A375 (cell line): ENCODE data around the gene KLK12. TPM values are rescaled to one million over a fixed set of nuclear protein-coding genes. Genes with fewer than 3 reads are reported as not detected.

Experiments used
- total RNA-seq: library from RNA; depleted of rRNA; stranded (reverse); fragments of >200 nt; shearing (Covaris generic); gene quantifications from 2 replicates; pipeline ENCODE4 v1.2.3, GENCODE V29; 2014; rRNA removed

Gene KLK12
- total RNA-seq: not detected in 2 replicates

GRCh38 chr19:51034704-51035103 lies at the start of gene KLK12:
TSS of gene KLK12 (minus strand) at chr19:51035002. CDS start at chr19:51034621, 381 bp downstream.

GRCh38 chr19:51082611-51083010 lies 47.8 kb upstream of the KLK12 start, which contains the start of gene KLK14:
TSS of gene KLK14 (minus strand) at chr19:51082887. CDS start at chr19:51082614, 273 bp downstream.

GRCh38 chr19:51064534-51065220 lies 29.9 kb upstream of the KLK12 start, which contains the start of gene KLK13:
TSS of gene KLK13 (minus strand) at chr19:51065092. CDS start at chr19:51065067, 25 bp downstream.

GRCh38 chr19:51026554-51026831 lies 8.3 kb downstream of the KLK12 start, which contains the start of gene KLK11:
TSS of gene KLK11 (minus strand) at chr19:51026616. CDS start at chr19:51025631, 985 bp downstream.

GRCh38 chr19:51019544-51019925 lies 15.3 kb downstream of the KLK12 start, which contains the start of gene KLK10:
TSS of gene KLK10 (minus strand) at chr19:51019709. CDS start at chr19:51019130, 579 bp downstream.

GRCh38 chr19:51001515-51001914 lies 33.3 kb downstream of the KLK12 start, which contains the start of gene KLK8:
TSS of gene KLK8 (minus strand) at chr19:51001604. CDS start at chr19:51001167, 437 bp downstream.

GRCh38 chr19:50983625-50984292 lies 51.0 kb downstream of the KLK12 start, which contains the start of gene KLK7:
TSS of gene KLK7 (minus strand) at chr19:50983917. CDS start at chr19:50982399, 1,518 bp downstream.

Other genes with a start within 250 kb of the KLK12 start
- not detected in 2 replicates for gene ACP4, start 244.6 kb downstream of the KLK12 start, total RNA-seq
- gene KLK1, start 211.2 kb downstream of the KLK12 start, total RNA-seq: not detected in 2 replicates
- not detected in 2 replicates for gene KLK15, start 201.4 kb downstream of the KLK12 start, total RNA-seq
- gene KLK3, start 180.1 kb downstream of the KLK12 start, total RNA-seq: not detected in 2 replicates
- 0.50 and 1.5 TPM in 2 replicates for gene KLK2, start 161.6 kb downstream of the KLK12 start, total RNA-seq
- gene KLK4, start 123.6 kb downstream of the KLK12 start, total RNA-seq: not detected in 2 replicates
- not detected in 2 replicates for gene KLK5, start 82.0 kb downstream of the KLK12 start, total RNA-seq
- gene KLK6, start 65.4 kb downstream of the KLK12 start, total RNA-seq: 0.94 and 1.6 TPM in 2 replicates
- gene KLK7, start 51.1 kb downstream of the KLK12 start, total RNA-seq: not detected in 2 replicates
- not detected in 2 replicates for gene KLK8, start 33.4 kb downstream of the KLK12 start, total RNA-seq
- not detected in 2 replicates for gene KLK10, start 15.3 kb downstream of the KLK12 start, total RNA-seq
- not detected in 2 replicates for gene KLK11, start 8.4 kb downstream of the KLK12 start, total RNA-seq
- not detected in 2 replicates for gene KLK13, start 30.1 kb upstream of the KLK12 start, total RNA-seq
- gene KLK14, start 47.9 kb upstream of the KLK12 start, total RNA-seq: 0.85 TPM in 1 of 2 replicates, not detected in the other
- gene CTU1, start 73.4 kb upstream of the KLK12 start, total RNA-seq: 19.1 and 20.6 TPM in 2 replicates
- gene SIGLEC9, start 89.9 kb upstream of the KLK12 start, total RNA-seq: 0.08 TPM in 1 of 2 replicates, not detected in the other
- not detected in 2 replicates for gene SIGLEC7, start 107.3 kb upstream of the KLK12 start, total RNA-seq
- gene CD33, start 190.1 kb upstream of the KLK12 start, total RNA-seq: 3.1 and 4.5 TPM in 2 replicates
- gene SIGLECL1, start 216.1 kb upstream of the KLK12 start, total RNA-seq: 0.32 TPM in 1 of 2 replicates, not detected in the other